HG02763 (cell line): Measurements from ENCODE around the gene TGFB2.

Experiments
- ATAC-seq: cut with Tn5 transposase; IDR thresholded peaks from one replicate; pipeline ENCODE4 v1.9.1; 2021; ENCODE audit warnings: mild to moderate bottlenecking, moderate library complexity; ENCODE audit not compliant: unreplicated experiment

The TGFB2 gene

DNA sequence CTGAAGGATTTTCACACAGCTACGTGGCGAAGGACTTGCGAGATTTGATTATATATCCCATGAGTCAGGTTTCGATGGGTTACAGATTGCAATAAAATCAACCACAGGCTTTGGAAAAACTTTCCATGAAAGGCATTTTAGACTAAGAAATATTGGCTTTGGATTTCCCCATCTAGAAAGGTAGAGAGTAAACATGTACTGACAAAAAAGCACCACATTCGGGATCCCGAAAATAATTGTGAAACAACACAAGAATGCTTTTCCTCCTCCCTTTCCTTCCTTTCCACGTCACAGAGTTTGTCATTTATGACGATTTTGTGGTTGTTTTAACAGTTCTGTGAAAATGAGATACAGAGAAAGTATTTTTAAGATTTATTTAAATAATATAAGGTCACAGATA, 38.5 kb downstream of the TGFB2 start:
- ATAC-seq, result no peak

DNA sequence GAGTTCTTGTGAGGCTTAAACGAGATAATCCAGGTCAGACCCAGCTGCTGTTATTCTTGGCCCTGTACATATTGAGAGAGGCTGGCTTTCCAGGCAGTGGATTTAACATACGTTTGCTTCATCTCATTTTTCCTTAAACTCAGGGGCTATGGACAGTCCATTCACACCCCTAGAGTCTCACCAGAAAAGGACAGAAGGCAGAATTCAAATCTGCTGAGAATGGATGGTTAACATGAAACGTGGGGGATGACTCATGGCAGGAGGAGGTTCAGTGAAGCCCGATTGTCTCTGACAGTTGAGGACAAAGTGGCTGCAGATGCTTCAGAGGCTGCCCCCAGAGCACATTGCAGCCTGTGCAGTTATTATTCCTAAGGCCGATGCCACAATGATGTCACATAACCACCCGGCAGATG, 39.5 kb downstream of the TGFB2 start:
- ATAC-seq, result no peak

- ATAC-seq, result no peak
Observed at GRCh38 chr1:218388591-218388990, 43.5 kb downstream of the TGFB2 start.

- no peak for ATAC-seq
Observed at GRCh38 chr1:218390618-218391017, 45.5 kb downstream of the TGFB2 start.

GRCh38 chr1:218392780-218393179, 47.6 kb downstream of the TGFB2 start:
- ATAC-seq, result no peak

DNA sequence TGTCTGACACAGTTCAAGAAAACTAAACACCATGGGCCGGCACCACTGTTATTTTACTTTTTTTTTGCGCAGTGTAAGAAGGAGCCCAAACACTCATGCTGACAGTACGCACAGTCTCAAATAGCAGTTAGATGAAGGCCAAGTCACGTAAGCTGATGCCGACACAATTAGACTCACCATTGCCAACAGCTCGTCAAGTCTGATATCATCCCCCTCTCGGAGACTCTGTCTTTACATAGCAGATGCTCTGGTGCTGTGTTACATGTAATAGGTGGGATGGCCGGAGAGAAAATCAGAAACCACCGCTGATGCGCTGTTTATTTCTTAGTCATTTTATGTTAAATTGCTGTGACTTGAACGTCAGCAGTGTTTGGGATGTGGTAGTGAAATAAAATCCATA, 49.3 kb downstream of the TGFB2 start:
- no peak for ATAC-seq

DNA sequence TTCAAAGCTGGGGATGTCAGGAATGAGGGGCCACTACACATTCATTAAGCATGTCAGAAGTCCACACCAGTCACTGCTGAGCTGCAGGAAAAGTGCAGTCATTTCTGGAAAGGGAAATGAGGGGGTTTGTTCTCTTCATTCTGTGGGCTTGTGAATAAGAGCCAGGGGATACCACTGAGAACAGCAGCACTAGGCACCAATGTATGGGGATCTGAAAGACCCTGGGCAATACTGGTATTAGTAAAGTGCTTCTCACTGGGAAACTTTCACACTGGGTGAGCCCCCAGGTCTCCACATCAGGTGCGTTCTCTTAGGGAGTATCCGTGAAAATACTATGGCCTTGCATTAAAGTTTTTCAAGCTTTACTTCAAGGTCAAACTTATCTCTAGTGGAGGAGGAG, 49.9 kb downstream of the TGFB2 start:
- no peak for ATAC-seq

GRCh38 chr1:218395916-218396315, 50.8 kb downstream of the TGFB2 start:
- ATAC-seq, result no peak

- no peak for ATAC-seq
Observed at GRCh38 chr1:218397752-218398339, 52.7 kb downstream of the TGFB2 start.

DNA sequence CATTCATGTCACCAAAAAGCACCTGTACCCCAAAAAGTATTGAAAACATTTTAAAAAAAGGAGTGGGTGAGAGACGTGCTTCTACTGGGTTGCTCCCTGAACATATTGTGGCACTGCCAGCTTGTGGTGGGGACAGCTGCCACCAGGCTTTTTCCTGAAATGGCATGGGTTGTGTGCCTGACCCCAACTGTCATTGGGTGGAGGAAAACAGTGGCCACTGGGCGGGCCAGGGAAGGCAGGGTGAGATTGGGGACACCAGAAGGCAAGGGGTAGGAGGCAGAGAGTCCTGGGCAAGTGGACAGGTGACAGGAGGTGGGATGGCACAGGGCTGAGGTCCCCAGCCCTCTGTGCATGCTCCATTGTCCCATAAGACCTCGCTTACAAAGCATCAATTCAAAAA, 55.5 kb downstream of the TGFB2 start:
- no peak for ATAC-seq

DNA sequence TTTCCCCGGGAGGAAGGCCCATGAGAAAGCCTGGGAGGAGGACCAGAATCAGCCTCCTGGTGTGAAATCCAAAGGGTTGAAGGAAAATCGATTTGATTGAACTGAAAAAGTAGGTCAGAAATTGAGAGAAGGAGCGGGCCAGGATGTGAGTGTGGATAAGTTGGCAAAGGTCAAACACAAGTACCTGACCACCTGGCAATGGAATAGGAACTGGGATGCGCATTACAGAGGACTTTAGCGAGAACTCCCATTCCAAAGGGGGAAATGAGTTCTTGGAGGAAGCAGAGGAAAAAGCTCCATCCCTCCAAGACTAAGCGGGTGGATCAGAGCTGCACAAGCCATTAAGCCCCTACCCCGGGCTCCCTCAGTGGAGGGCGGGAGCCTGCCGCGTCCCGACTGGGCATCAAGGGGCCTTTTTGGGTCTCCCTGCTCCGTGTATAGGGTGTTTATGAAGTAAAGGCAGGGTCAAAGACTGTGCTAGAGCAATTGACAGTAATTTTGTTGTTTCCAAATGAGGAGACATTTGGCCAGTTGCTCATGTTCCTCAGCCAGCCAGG, 56.4 kb downstream of the TGFB2 start:
- ATAC-seq, result no peak

- ATAC-seq, result no peak
Observed at GRCh38 chr1:218401998-218402785, 57.1 kb downstream of the TGFB2 start.

- no peak for ATAC-seq
Observed at GRCh38 chr1:218402786-218403120, 57.6 kb downstream of the TGFB2 start.

GRCh38 chr1:218403300-218403699, 58.2 kb downstream of the TGFB2 start:
- ATAC-seq, result no peak

DNA sequence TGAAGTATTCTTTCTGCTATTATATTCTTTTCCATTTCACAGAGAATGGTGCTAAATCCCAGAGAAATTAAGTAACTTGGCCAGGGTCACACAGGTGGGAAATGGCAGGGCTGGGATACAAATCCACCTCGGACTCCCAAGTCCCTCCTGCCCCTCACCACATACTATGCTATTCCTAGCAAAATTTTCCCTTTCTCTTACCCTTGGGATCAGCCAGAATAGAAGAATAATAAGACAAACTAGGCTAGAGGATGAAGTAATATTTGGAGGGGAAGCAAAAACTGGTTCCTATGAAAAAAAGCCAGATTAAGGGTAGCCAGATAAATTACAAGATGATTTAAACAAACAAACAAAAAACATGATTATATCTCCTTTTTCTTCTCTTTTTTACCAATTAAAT, 62.5 kb downstream of the TGFB2 start:
- no peak for ATAC-seq

DNA sequence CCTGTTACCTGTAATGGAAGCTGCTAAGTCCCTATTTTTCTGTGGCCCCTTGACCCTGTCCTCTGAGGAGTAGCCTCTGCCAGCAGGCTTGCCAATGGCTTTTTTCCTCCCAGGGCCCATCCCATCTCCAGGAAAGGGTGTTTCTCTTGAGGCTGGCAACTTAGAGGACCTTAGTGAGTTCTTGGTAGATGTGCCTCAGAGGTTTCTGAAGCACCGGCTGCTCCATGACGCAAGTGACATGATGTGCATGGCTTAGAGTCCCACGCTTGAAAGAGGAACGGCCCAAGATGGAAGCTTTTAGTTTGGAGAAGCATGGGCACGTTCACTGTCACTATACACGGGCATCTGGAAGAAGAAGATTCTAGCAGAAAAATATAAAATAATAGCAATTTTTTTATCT, 63.0 kb downstream of the TGFB2 start:
- no peak for ATAC-seq

GRCh38 chr1:218408942-218409341, 63.8 kb downstream of the TGFB2 start:
- no peak for ATAC-seq

GRCh38 chr1:218409946-218410510, 64.9 kb downstream of the TGFB2 start:
- ATAC-seq, result no peak

- no peak for ATAC-seq
Observed at GRCh38 chr1:218411101-218411500, 66.0 kb downstream of the TGFB2 start.

DNA sequence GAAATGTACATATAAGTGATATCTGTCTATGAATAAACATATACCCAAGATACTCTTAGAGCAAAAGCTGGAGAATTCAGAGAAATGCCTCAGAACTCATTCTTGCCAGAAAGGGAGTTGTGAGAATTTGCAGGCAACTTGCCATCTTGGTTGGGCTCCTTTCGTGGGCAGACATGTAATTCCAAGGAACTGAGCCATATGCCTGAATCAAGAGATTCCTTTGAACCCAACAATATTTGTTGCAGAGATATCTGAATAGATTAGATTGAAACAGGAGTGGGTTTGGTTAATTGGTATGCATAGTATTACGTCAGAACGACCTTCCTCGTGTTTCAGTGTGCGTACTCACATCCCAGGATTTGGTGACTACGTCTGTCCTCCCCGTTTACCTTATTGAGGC, 67.0 kb downstream of the TGFB2 start:
- ATAC-seq, result no peak

DNA sequence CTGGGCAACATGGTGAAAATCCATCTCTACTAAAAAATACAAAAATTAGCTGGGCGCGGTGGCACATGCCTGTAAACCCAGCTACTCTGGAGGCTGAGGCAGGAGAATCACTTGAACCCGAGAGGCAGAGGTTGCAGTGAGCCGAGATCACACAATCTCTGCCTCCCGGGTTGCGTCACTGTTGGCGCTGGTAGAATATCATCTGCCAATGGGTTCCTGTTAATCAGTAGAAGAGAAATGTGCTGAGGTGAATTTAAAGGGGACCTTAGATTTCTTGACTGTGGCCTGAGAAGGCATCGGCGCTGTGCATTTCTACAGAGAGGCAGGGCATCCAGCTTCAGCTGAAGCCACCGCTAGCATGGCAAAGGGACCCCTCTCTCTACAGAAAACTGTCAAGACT, 68.0 kb downstream of the TGFB2 start:
- ATAC-seq, result no peak

- ATAC-seq, result no peak
Observed at GRCh38 chr1:218414060-218414728, 69.1 kb downstream of the TGFB2 start.
